Bronchial epithelial cell (primary cell): ENCODE measurements around the gene RIMBP3B. TPM values are rescaled to one million over a fixed set of nuclear protein-coding genes. Genes with fewer than 3 reads are reported as not detected.
"Not testable (repeated sequence)": the region's sequence is repeated elsewhere in the genome, so short reads cannot be mapped to it uniquely, and the experiment has no call there.

Source experiments
- DNase-seq: peaks from one replicate; pipeline ENCODE4 v3.0.0-alpha.2; 2010; ENCODE audit warnings: low read depth
- FAIRE-seq: peaks from 2 replicates; lab custom pipeline; 2011; peaks lifted over from hg19 to GRCh38; lab: Jason Lieb, UNC
- H3K27me3 ChIP-seq: 2 replicates; pipeline ENCODE4 v1.5.1; 2011; ENCODE audit warnings: low read length; ENCODE audit not compliant: control insufficient read depth, insufficient read depth
- H3K36me3 ChIP-seq: 2 replicates; pipeline ENCODE4 v1.5.1; 2011; ENCODE audit warnings: low read length; ENCODE audit not compliant: control insufficient read depth, insufficient read depth
- H3K4me3 ChIP-seq: 2 replicates; pipeline ENCODE4 v1.5.1; 2011; ENCODE audit warnings: mild to moderate bottlenecking, low read depth, low read length, control low read depth
- total RNA-seq: library from RNA; depleted of rRNA; stranded (reverse); fragments of >200 nt; gene quantifications from 2 replicates; pipeline ENCODE4 v1.2.1, GENCODE V29; 2014

Gene RIMBP3B
- total RNA-seq, 1 donor from 2014 or later, result not detected

DNA sequence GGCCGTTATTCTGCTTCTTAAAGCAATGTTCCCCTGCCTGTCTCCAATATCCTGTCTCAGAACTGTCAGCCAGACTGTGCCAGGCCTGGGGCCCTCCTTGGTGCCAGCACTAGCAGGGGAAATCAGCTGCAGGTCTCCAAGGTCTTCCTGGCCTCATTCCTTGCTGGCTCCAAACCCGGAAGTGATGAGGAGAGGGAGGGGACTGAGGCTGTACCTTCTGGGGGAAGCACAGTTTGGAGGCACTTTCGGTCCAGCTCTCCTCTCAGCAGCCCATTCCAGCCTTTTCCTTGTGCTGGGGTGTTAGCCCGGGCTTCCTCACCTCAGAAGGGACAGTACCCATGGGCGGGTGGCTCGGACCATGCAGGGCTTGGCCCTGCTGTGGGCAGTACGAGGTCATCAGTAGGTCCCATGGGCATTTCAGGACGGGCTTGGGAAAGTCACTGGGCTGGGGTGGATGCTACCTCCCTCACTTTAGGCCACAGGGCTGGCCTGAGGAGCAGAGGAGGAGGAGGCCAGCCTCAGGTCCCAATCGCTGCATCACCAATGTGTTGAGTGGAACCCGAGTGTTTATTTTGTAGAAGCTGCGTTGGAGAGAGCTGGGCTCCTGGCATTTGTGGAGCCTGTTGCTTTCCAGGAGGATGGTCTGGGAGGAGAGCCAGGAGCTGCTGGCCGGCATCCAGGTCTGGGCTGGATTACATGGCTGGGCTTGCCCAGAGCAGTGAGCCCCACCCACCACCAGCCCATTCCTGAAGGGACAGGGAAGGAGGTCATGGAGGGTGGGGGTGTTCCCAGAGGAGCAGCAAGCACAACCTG, 52.7 kb downstream of the RIMBP3B start:
- H3K36me3 ChIP-seq, H3K4me3 ChIP-seq, FAIRE-seq, H3K27me3 ChIP-seq, DNase-seq: not testable (repeated sequence)

DNA sequence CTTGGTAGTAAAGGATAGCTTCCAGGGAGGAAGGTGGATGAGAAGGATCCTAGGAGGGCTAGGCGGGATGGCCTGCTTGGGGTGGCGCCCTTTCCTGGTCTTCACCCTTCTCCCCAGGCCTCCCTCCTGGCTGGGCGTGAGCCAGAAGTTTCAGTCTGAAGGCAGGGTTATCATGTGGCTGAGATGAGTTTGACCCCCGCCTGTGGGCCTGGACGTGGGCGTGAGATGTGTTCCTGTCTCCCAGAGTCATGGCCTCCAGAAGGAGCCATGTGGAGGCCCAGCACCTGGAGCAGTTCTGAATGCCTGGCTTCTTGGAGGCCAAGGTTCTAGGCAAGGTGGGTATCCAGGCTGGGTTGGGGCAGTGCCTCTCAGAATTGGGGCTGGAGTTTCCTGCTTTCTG, 54.5 kb downstream of the RIMBP3B start:
- DNase-seq, H3K27me3 ChIP-seq, FAIRE-seq: not testable (repeated sequence)

More for the DNA sequence above, 54.5 kb downstream of the RIMBP3B start:
- not testable (repeated sequence) for H3K36me3 ChIP-seq, H3K4me3 ChIP-seq

Other genes starting within 250 kb of the RIMBP3B start
- gene HIC2, start 33.6 kb downstream of the RIMBP3B start, total RNA-seq, result 1.8 and 3.2 TPM in 2 replicates
- gene TMEM191C, start 83.6 kb downstream of the RIMBP3B start, total RNA-seq, result 1.3 TPM in 2 replicates
- under 0.01 TPM in 2 replicates for gene RIMBP3C, start 167.7 kb downstream of the RIMBP3B start, total RNA-seq
- gene UBE2L3, start 184.0 kb downstream of the RIMBP3B start, total RNA-seq, result 14.7 and 23.3 TPM in 2 replicates
- gene YDJC, start 246.3 kb downstream of the RIMBP3B start, total RNA-seq, result 43.4 and 67.9 TPM in 2 replicates
- gene CCDC116, start 249.0 kb downstream of the RIMBP3B start, total RNA-seq, result not detected in 2 replicates